CD4-positive, alpha-beta T cell treated with Interleukin-15 for 1 hour (primary cell): Measurements from ENCODE around the gene HP1BP3.
"Not testable (repeated sequence)": the region's sequence is repeated elsewhere in the genome, so short reads cannot be mapped to it uniquely, and the experiment has no call there.

ENCODE experiments used
- DNase-seq: peaks from one replicate; pipeline ENCODE4 v3.0.0-alpha.2; 2020

Gene HP1BP3

GRCh38 chr1:20787029-20787839 lies at the start of gene HP1BP3:
Gene HP1BP3 (minus strand): TSS chr1:20787307. CDS start chr1:20780440, 6,867 bp downstream.
- peak; percentile 86 for DNase-seq

- no peak for DNase-seq
Observed at GRCh38 chr1:20836230-20836629, 49.1 kb upstream of the HP1BP3 start.

- no peak for DNase-seq
Observed at GRCh38 chr1:20834780-20835179, 47.7 kb upstream of the HP1BP3 start.

- no peak for DNase-seq
Observed at GRCh38 chr1:20834192-20834591, 47.1 kb upstream of the HP1BP3 start.

GRCh38 chr1:20830378-20830777 lies 43.3 kb upstream of the HP1BP3 start:
- DNase-seq: no peak

GRCh38 chr1:20829946-20830345 lies 42.8 kb upstream of the HP1BP3 start:
- no peak for DNase-seq

- DNase-seq: no peak
Observed at GRCh38 chr1:20829531-20829930, 42.4 kb upstream of the HP1BP3 start.

GRCh38 chr1:20823845-20824244 lies 36.7 kb upstream of the HP1BP3 start:
- no peak for DNase-seq

GRCh38 chr1:20821466-20821865 lies 34.4 kb upstream of the HP1BP3 start:
- no peak for DNase-seq

- DNase-seq: no peak
Observed at GRCh38 chr1:20819818-20820217, 32.7 kb upstream of the HP1BP3 start.

- DNase-seq: no peak
Observed at GRCh38 chr1:20814534-20814871, 27.4 kb upstream of the HP1BP3 start.

- no peak for DNase-seq
Observed at GRCh38 chr1:20811916-20812315, 24.8 kb upstream of the HP1BP3 start.

GRCh38 chr1:20793236-20793635 lies 6.1 kb upstream of the HP1BP3 start:
- no peak for DNase-seq

GRCh38 chr1:20792196-20792595 lies 5.1 kb upstream of the HP1BP3 start:
- no peak for DNase-seq

- no peak for DNase-seq
Observed at GRCh38 chr1:20790785-20791184, 3.7 kb upstream of the HP1BP3 start.

- not testable (repeated sequence) for DNase-seq
Observed at GRCh38 chr1:20789598-20789997, 2.5 kb upstream of the HP1BP3 start.

- no peak for DNase-seq
Observed at GRCh38 chr1:20787840-20788795, 1.0 kb upstream of the HP1BP3 start.

GRCh38 chr1:20786253-20787028 lies 666 bp downstream of the HP1BP3 start:
- peak; percentile 96 for DNase-seq

GRCh38 chr1:20785907-20786252 lies 1.2 kb downstream of the HP1BP3 start:
- DNase-seq: no peak

GRCh38 chr1:20775700-20776099 lies 11.4 kb downstream of the HP1BP3 start:
- no peak for DNase-seq

- DNase-seq: no peak
Observed at GRCh38 chr1:20771780-20772179, 15.3 kb downstream of the HP1BP3 start.

- DNase-seq: no peak
Observed at GRCh38 chr1:20770314-20771087, 16.6 kb downstream of the HP1BP3 start.
